ENCODE measurements around the gene TGIF2. TPM values are rescaled to one million over a fixed set of nuclear protein-coding genes. Genes with fewer than 3 reads are reported as not detected.

TGIF2 gene
- total and polyA plus RNA-seq, 2 of the 13 experiments (the other 11 are each of a cell fraction or from before 2014, with no cell fraction given): 41.3 to 53.9 TPM

DNA sequence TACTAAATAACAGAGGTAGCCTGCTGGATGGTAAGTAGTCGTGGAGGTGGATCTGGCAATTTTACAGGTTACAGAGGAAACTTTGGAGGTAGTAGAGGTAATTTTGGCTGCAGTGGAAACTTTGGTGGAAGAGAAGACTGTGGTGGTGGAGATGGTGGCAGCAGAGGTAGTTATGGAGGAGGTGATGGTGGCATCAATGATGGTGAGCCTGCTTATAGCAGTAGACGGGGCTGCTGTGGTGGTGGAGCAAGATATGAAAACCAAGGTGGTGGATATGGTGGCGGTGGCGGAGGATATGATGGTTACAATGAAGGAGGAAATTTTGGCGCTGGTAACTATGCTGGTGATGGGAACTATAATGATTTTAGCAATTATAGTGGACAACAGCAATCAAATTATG lies 47.5 kb downstream of the TGIF2 start (continued):
- no peak for TF ChIP-seq ZFYVE20 (CRISPR knock-in tag; IDR thresholded peaks at IDR 0.05; ENCODE audit: borderline replicate concordance, low read depth)

DNA sequence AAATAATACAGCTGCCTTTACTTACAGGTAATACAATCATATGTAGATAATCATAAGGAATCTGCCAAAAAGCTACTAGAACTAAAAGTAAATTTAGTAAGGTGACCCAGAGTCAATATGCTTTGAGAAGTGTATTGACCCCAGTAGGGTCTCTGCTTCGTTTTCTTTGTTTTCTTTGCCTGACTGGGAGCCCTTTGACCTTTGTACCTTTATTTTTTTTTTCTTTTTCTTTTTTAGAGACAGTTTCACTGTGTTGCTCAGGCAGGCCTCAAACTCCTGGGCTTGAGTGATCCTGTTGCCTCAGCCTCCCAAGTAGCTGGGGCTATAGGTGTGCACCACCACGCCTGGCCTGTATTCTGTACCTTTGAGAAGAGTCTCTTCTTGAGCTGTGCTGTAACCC lies 50.0 kb downstream of the TGIF2 start:
- 40% methylated on average over 2 of the region's 2 CpGs for WGBS (ENCODE audit: low lambda C conversion rate)
- no peaks in the 10 kb centered on the region for H3K9me3 ChIP-seq (ENCODE audit: low read length)
- no peaks in the 10 kb centered on the region for H4K20me1 ChIP-seq (ENCODE audit: insufficient read depth, low read length)
- no peak overlapping the region for H2AFZ ChIP-seq (ENCODE audit: low read length)
- H3K4me1 ChIP-seq (ENCODE audit: insufficient read depth, low read length): peaks cover 37% of the 10 kb centered on the region
- no peaks in the 10 kb centered on the region for H3K36me3 ChIP-seq (replicated peaks in 1 of 2; ENCODE audit: control insufficient read depth in 1 of 2, insufficient read depth in 2 of 2, low read length in 2 of 2)
- peak; percentile 66 for DNase-seq (ENCODE audit: low spot score)
- peak overlapping the region; percentile 18 for H3K27ac ChIP-seq (ENCODE audit: extremely low read length, insufficient read depth, low read length)
- POLR2A ChIA-PET: interaction anchor here (0.6 to 4.5 kb wide), 9 partner anchors 9 to 48 kb away, joined by 3 to 52 read pairs (median 8); partner anchors contain the start of genes RAB5IF and SLA2
- intact Hi-C loops (cut with micrococcal nuclease; ENCODE audit: unreplicated experiment): no loop called here
- no TSS peak for BruUV-seq (replicated peaks)
- H3K79me2 ChIP-seq (ENCODE audit: insufficient read depth, low read length): no peaks in the 10 kb centered on the region
- peak overlapping the region in 1 of 3 experiments; percentile 42; a peak in 1 of 6 replicates for H3K4me3 ChIP-seq (replicated peaks in 1 of 3; ENCODE audit: insufficient read depth in 1 of 3, low read depth in 2 of 3, low read length in 3 of 3)
- CTCF ChIA-PET (ENCODE audit: low intra/inter-chr PET ratio, low total read pairs): no interaction called here
- H3K4me2 ChIP-seq (ENCODE audit: low read depth, low read length): peak overlapping the region; percentile 75
- no peaks in the 10 kb centered on the region for H3K27me3 ChIP-seq (ENCODE audit: control insufficient read depth in 1 of 2, insufficient read depth in 2 of 2, low read length in 2 of 2)
- FAIRE-seq: peak; percentile 30
- ATAC-seq: peak; percentile 55
- 0 out of 2 replicates have a peak overlapping the region, but pooled peaks have one; percentile 48 for H3K9ac ChIP-seq (ENCODE audit: insufficient read depth, low read depth, low read length)
- in situ Hi-C loops (cut with HindIII; ENCODE audit: extremely low pct_ligation_motif_present, low pct_unique_long_range_greater_than_20kb): no loop called here
- TF ChIP-seq, protein P1, sequence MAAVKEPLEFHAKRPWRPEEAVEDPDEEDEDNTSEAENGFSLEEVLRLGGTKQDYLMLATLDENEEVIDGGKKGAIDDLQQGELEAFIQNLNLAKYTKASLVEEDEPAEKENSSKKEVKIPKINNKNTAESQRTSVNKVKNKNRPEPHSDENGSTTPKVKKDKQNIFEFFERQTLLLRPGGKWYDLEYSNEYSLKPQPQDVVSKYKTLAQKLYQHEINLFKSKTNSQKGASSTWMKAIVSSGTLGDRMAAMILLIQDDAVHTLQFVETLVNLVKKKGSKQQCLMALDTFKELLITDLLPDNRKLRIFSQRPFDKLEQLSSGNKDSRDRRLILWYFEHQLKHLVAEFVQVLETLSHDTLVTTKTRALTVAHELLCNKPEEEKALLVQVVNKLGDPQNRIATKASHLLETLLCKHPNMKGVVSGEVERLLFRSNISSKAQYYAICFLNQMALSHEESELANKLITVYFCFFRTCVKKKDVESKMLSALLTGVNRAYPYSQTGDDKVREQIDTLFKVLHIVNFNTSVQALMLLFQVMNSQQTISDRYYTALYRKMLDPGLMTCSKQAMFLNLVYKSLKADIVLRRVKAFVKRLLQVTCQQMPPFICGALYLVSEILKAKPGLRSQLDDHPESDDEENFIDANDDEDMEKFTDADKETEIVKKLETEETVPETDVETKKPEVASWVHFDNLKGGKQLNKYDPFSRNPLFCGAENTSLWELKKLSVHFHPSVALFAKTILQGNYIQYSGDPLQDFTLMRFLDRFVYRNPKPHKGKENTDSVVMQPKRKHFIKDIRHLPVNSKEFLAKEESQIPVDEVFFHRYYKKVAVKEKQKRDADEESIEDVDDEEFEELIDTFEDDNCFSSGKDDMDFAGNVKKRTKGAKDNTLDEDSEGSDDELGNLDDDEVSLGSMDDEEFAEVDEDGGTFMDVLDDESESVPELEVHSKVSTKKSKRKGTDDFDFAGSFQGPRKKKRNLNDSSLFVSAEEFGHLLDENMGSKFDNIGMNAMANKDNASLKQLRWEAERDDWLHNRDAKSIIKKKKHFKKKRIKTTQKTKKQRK (IDR thresholded peaks at IDR 0.05; ENCODE audit: low read length): no peak
- TF ChIP-seq TCF7 (IDR thresholded peaks at IDR 0.05; ENCODE audit: low read depth): peak; percentile 23; the same call in 1 of the 2 replicates
- TF ChIP-seq PPARG (CRISPR knock-in tag; conservative IDR thresholded peaks at IDR 0.05): peak; percentile 49; the same call in 1 of the 2 replicates
- TF ChIP-seq, protein P2, sequence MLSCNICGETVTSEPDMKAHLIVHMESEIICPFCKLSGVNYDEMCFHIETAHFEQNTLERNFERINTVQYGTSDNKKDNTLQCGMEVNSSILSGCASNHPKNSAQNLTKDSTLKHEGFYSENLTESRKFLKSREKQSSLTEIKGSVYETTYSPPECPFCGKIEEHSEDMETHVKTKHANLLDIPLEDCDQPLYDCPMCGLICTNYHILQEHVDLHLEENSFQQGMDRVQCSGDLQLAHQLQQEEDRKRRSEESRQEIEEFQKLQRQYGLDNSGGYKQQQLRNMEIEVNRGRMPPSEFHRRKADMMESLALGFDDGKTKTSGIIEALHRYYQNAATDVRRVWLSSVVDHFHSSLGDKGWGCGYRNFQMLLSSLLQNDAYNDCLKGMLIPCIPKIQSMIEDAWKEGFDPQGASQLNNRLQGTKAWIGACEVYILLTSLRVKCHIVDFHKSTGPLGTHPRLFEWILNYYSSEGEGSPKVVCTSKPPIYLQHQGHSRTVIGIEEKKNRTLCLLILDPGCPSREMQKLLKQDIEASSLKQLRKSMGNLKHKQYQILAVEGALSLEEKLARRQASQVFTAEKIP (CRISPR knock-in tag; IDR thresholded peaks at IDR 0.05; ENCODE audit: borderline replicate concordance): no peak
- TF ChIP-seq, protein P3, sequence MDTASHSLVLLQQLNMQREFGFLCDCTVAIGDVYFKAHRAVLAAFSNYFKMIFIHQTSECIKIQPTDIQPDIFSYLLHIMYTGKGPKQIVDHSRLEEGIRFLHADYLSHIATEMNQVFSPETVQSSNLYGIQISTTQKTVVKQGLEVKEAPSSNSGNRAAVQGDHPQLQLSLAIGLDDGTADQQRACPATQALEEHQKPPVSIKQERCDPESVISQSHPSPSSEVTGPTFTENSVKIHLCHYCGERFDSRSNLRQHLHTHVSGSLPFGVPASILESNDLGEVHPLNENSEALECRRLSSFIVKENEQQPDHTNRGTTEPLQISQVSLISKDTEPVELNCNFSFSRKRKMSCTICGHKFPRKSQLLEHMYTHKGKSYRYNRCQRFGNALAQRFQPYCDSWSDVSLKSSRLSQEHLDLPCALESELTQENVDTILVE (CRISPR knock-in tag; IDR thresholded peaks at IDR 0.05): no peak
- peak; percentile 84 for TF ChIP-seq HHEX (CRISPR knock-in tag; IDR thresholded peaks at IDR 0.05)
- no peak for TF ChIP-seq ZNF83 (CRISPR knock-in tag; IDR thresholded peaks at IDR 0.05; ENCODE audit: borderline replicate concordance)
- TF ChIP-seq GATA4 (IDR thresholded peaks at IDR 0.05; ENCODE audit: borderline replicate concordance, low read depth): no peak
- TF ChIP-seq ZNF7 (CRISPR knock-in tag; IDR thresholded peaks at IDR 0.05): no peak
- TF ChIP-seq GZF1 (CRISPR knock-in tag; IDR thresholded peaks at IDR 0.05): 0 out of 2 replicates have a peak, but pooled peaks have one; percentile 3
- peak; percentile 75; the same call in 1 of the 2 replicates for TF ChIP-seq NCOR1 (IDR thresholded peaks at IDR 0.05; ENCODE audit: borderline replicate concordance, low read length)
- TF ChIP-seq HCFC1 (IDR thresholded peaks at IDR 0.05; ENCODE audit: low read depth, low read length): no peak
- no peak for TF ChIP-seq ZNF484 (CRISPR knock-in tag; IDR thresholded peaks at IDR 0.05; ENCODE audit: borderline replicate concordance, low read depth)
- TF ChIP-seq GABPB1 (CRISPR knock-in tag; IDR thresholded peaks at IDR 0.05): no peak
- no peak for TF ChIP-seq DNMT3B (CRISPR knock-in tag; conservative IDR thresholded peaks at IDR 0.05)
- TF ChIP-seq ZFP82 (CRISPR knock-in tag; IDR thresholded peaks at IDR 0.05; ENCODE audit: borderline replicate concordance): no peak
